Loucy (cell line): ENCODE data around the gene SLC44A1.

Experiments used
- EZH2phosphoT487 ChIP-seq: fragments of 200-600 bp; IDR thresholded peaks from 2 replicates; pipeline ENCODE4 v1.6.1; 2018; ENCODE audit warnings: antibody characterized with exemption, mild to moderate bottlenecking, moderate library complexity, borderline replicate concordance
- TF ChIP-seq, protein P1 (sequence below): fragments of 200-600 bp; sonication (generic); conservative IDR thresholded peaks from 2 replicates; pipeline ENCODE4 v1.5.1; 2014; ENCODE audit warnings: mild to moderate bottlenecking, antibody characterized with exemption, low read length

DNA sequence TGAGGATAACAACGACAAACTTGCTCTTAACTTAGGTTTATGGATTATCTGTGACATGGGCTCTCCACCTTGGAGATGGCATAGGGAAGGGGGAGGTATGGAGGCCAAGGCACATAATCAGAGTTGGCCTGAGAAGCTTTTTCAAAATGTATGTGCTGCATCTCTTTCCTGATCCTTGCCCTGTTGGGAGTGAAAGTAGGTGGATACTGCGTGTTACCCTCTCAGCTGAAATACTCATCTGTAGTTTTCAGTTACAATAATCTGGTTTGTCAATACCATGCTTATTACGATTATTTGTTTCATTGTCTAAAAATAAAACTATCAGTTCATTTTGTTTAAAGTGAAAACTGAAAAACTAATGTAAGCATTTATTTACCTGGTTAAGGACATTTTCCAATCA, 86.7 kb downstream of the SLC44A1 start:
- TF ChIP-seq, protein P1, sequence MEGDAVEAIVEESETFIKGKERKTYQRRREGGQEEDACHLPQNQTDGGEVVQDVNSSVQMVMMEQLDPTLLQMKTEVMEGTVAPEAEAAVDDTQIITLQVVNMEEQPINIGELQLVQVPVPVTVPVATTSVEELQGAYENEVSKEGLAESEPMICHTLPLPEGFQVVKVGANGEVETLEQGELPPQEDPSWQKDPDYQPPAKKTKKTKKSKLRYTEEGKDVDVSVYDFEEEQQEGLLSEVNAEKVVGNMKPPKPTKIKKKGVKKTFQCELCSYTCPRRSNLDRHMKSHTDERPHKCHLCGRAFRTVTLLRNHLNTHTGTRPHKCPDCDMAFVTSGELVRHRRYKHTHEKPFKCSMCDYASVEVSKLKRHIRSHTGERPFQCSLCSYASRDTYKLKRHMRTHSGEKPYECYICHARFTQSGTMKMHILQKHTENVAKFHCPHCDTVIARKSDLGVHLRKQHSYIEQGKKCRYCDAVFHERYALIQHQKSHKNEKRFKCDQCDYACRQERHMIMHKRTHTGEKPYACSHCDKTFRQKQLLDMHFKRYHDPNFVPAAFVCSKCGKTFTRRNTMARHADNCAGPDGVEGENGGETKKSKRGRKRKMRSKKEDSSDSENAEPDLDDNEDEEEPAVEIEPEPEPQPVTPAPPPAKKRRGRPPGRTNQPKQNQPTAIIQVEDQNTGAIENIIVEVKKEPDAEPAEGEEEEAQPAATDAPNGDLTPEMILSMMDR: no peak
- TF ChIP-seq EZH2phosphoT487: no peak
